ACHN (cell line): Measurements from ENCODE around the gene ME3.

Experiments
- DNase-seq: peaks from one replicate; pipeline ENCODE4 v3.0.0-alpha.2; 2015
- in situ Hi-C: cut with HindIII; loops from 2 replicates; pipeline ENCODE4 v1.10.0; 2017; ENCODE audit warnings: low sequenced_read_pairs, low pct_ligation_motif_present, low pct_unique_long_range_greater_than_20kb

Gene ME3

GRCh38 chr11:86513746-86514373, 158.6 kb downstream of the ME3 start:
- DNase-seq = no peak
- in situ Hi-C loops = no loop called here

- in situ Hi-C loops = no loop called here
Measured at GRCh38 chr11:86513138-86513537, 159.3 kb downstream of the ME3 start.

GRCh38 chr11:86511086-86511551, 161.3 kb downstream of the ME3 start:
- no peak for DNase-seq
- in situ Hi-C loops = no loop called here

More at GRCh38 chr11:86513138-86513537, 159.3 kb downstream of the ME3 start:
- DNase-seq = no peak

GRCh38 chr11:86510674-86511073, 161.7 kb downstream of the ME3 start:
- in situ Hi-C loops = no loop called here

GRCh38 chr11:86510097-86510496, 162.3 kb downstream of the ME3 start:
- no peak for DNase-seq
- in situ Hi-C loops = no loop called here

More at GRCh38 chr11:86510674-86511073, 161.7 kb downstream of the ME3 start:
- DNase-seq = no peak

- no peak for DNase-seq
- in situ Hi-C loops = no loop called here
Measured at GRCh38 chr11:86509588-86509974, 162.8 kb downstream of the ME3 start.

- peak; percentile 29 for DNase-seq
- in situ Hi-C loops = no loop called here
Measured at GRCh38 chr11:86508604-86509587, 163.5 kb downstream of the ME3 start.

- DNase-seq = no peak
- in situ Hi-C loops = no loop called here
Measured at GRCh38 chr11:86507249-86507845, 165.1 kb downstream of the ME3 start.

- in situ Hi-C loops = no loop called here
- no peak for DNase-seq
Measured at GRCh38 chr11:86506235-86506634, 166.2 kb downstream of the ME3 start.

- DNase-seq = no peak
- in situ Hi-C loops = no loop called here
Measured at GRCh38 chr11:86503131-86503530, 169.3 kb downstream of the ME3 start.

- in situ Hi-C loops = no loop called here
- DNase-seq = no peak
Measured at GRCh38 chr11:86502137-86502642, 170.2 kb downstream of the ME3 start.

GRCh38 chr11:86500500-86501140, 171.8 kb downstream of the ME3 start:
- no peak for DNase-seq
- in situ Hi-C loops = no loop called here

- DNase-seq = no peak
Measured at GRCh38 chr11:86499723-86500129, 172.7 kb downstream of the ME3 start.

GRCh38 chr11:86497836-86498235, 174.6 kb downstream of the ME3 start:
- in situ Hi-C loops = no loop called here
- DNase-seq = no peak

More at GRCh38 chr11:86499723-86500129, 172.7 kb downstream of the ME3 start:
- in situ Hi-C loops = no loop called here

GRCh38 chr11:86497310-86497709, 175.1 kb downstream of the ME3 start:
- DNase-seq = peak; percentile 53
- in situ Hi-C loops = no loop called here

- in situ Hi-C loops = no loop called here
Measured at GRCh38 chr11:86495351-86495750, 177.1 kb downstream of the ME3 start.

GRCh38 chr11:86492370-86493010, 179.9 kb downstream of the ME3 start:
- DNase-seq = no peak
- in situ Hi-C loops = no loop called here

More at GRCh38 chr11:86495351-86495750, 177.1 kb downstream of the ME3 start:
- no peak for DNase-seq

GRCh38 chr11:86491027-86491426, 181.4 kb downstream of the ME3 start:
- no peak for DNase-seq

More at GRCh38 chr11:86491027-86491426, 181.4 kb downstream of the ME3 start:
- in situ Hi-C loops = no loop called here
